ENCODE data around the gene BASP1.
"Not testable (repeated sequence)": the region's sequence is repeated elsewhere in the genome, so short reads cannot be mapped to it uniquely, and the experiment has no call there.

The BASP1 gene

GRCh38 chr5:17222664-17223063, 5.2 kb downstream of the BASP1 start:
- no peak for DNase-seq (ENCODE audit: low read depth in 3 of 3, low spot score in 1 of 3)

- no peak for DNase-seq (ENCODE audit: low read depth in 3 of 3, low spot score in 1 of 3)
Observed at GRCh38 chr5:17223367-17224185, 6.1 kb downstream of the BASP1 start.

GRCh38 chr5:17224858-17225511, 7.6 kb downstream of the BASP1 start:
- no peak for DNase-seq (ENCODE audit: low read depth in 3 of 3, low spot score in 1 of 3)

- DNase-seq (ENCODE audit: low read depth in 3 of 3, low spot score in 1 of 3) = no peak
Observed at GRCh38 chr5:17225520-17225919, 8.1 kb downstream of the BASP1 start.

- DNase-seq (ENCODE audit: low read depth in 3 of 3, low spot score in 1 of 3) = no peak
Observed at GRCh38 chr5:17227868-17228267, 10.4 kb downstream of the BASP1 start.

GRCh38 chr5:17228821-17229291, 11.4 kb downstream of the BASP1 start:
- no peak for DNase-seq (ENCODE audit: low read depth in 3 of 3, low spot score in 1 of 3)

GRCh38 chr5:17229313-17229712, 11.9 kb downstream of the BASP1 start:
- no peak for DNase-seq (ENCODE audit: low read depth in 3 of 3, low spot score in 1 of 3)

GRCh38 chr5:17230191-17230590, 12.8 kb downstream of the BASP1 start:
- DNase-seq (ENCODE audit: low read depth in 3 of 3, low spot score in 1 of 3) = no peak

- no peak for DNase-seq (ENCODE audit: low read depth in 3 of 3, low spot score in 1 of 3)
Observed at GRCh38 chr5:17230808-17231525, 13.5 kb downstream of the BASP1 start.

- DNase-seq (ENCODE audit: low read depth in 3 of 3, low spot score in 1 of 3) = no peak
Observed at GRCh38 chr5:17232405-17232804, 15.0 kb downstream of the BASP1 start.

GRCh38 chr5:17233488-17233887, 16.1 kb downstream of the BASP1 start:
- DNase-seq (ENCODE audit: low read depth in 3 of 3, low spot score in 1 of 3) = no peak

GRCh38 chr5:17234374-17234773, 16.9 kb downstream of the BASP1 start:
- DNase-seq (ENCODE audit: low read depth in 3 of 3, low spot score in 1 of 3) = no peak

- DNase-seq (ENCODE audit: low read depth in 3 of 3, low spot score in 1 of 3) = no peak
Observed at GRCh38 chr5:17235731-17236330, 18.4 kb downstream of the BASP1 start.

GRCh38 chr5:17238521-17239041, 21.1 kb downstream of the BASP1 start:
- no peak for DNase-seq (ENCODE audit: low read depth in 3 of 3, low spot score in 1 of 3)

- DNase-seq (ENCODE audit: low read depth in 3 of 3, low spot score in 1 of 3) = no peak
Observed at GRCh38 chr5:17239953-17240352, 22.5 kb downstream of the BASP1 start.

GRCh38 chr5:17240487-17240886, 23.1 kb downstream of the BASP1 start:
- DNase-seq (ENCODE audit: low read depth in 3 of 3, low spot score in 1 of 3) = no peak

- no peak for DNase-seq (ENCODE audit: low read depth in 3 of 3, low spot score in 1 of 3)
Observed at GRCh38 chr5:17241635-17242034, 24.2 kb downstream of the BASP1 start.

GRCh38 chr5:17243287-17244063, 26.0 kb downstream of the BASP1 start:
- DNase-seq (ENCODE audit: low read depth in 3 of 3, low spot score in 1 of 3) = no peak

GRCh38 chr5:17249029-17249634, 31.7 kb downstream of the BASP1 start:
- DNase-seq (ENCODE audit: low read depth in 3 of 3, low spot score in 1 of 3) = no peak

- not testable (repeated sequence) for DNase-seq (ENCODE audit: low read depth in 3 of 3, low spot score in 1 of 3)
Observed at GRCh38 chr5:17249841-17250240, 32.4 kb downstream of the BASP1 start.
